AG09319 (cell line): ENCODE data around the gene DMD.

Source experiments
- DNase-seq: peaks from one replicate; pipeline ENCODE4 v3.0.0-alpha.2; 2010; ENCODE audit warnings: low read depth; ENCODE audit errors: extremely low read depth
- CTCF ChIP-seq: IDR thresholded peaks from 2 replicates; pipeline ENCODE4 v1.5.1; 2011; ENCODE audit warnings: low read depth, mild to moderate bottlenecking, inconsistent platforms, low read length, moderate library complexity

DMD gene

GRCh38 chrX:32842053-32842452 is 369.3 kb downstream of the DMD start:
- no peak for DNase-seq
- TF ChIP-seq CTCF: no peak

- no peak for TF ChIP-seq CTCF
- no peak for DNase-seq
Observed at GRCh38 chrX:32839781-32840180, 371.6 kb downstream of the DMD start.

GRCh38 chrX:32825009-32825408 is 386.3 kb downstream of the DMD start:
- DNase-seq: no peak
- no peak for TF ChIP-seq CTCF

- TF ChIP-seq CTCF: no peak
Observed at GRCh38 chrX:32804034-32804433, 407.3 kb downstream of the DMD start.

GRCh38 chrX:32798990-32799389 is 412.4 kb downstream of the DMD start:
- no peak for TF ChIP-seq CTCF
- no peak for DNase-seq

More at GRCh38 chrX:32804034-32804433, 407.3 kb downstream of the DMD start:
- no peak for DNase-seq

- no peak for TF ChIP-seq CTCF
- DNase-seq: no peak
Observed at GRCh38 chrX:32788936-32789335, 422.4 kb downstream of the DMD start.

- DNase-seq: no peak
- no peak for TF ChIP-seq CTCF
Observed at GRCh38 chrX:32780109-32780508, 431.2 kb downstream of the DMD start.
